WTC11 (cell line): Measurements from ENCODE around the gene NUDT19.

Experiments
- ATF3 ChIP-seq: sonication (generic); formaldehyde crosslinking; conservative IDR thresholded peaks from 2 replicates; pipeline ENCODE4 v1.8.1; 2022; ENCODE audit warnings: mild to moderate bottlenecking, missing genetic modification reagents
- CREM ChIP-seq: sonication (generic); formaldehyde crosslinking; IDR thresholded peaks from 2 replicates; pipeline ENCODE4 v1.8.1; 2022; ENCODE audit warnings: mild to moderate bottlenecking, missing genetic modification reagents, moderate library complexity
- EMX1 ChIP-seq: fragments of 250-450 bp; sonication (Bioruptor Pico); IDR thresholded peaks from 2 replicates; pipeline ENCODE4 v1.8.0; 2021; ENCODE audit warnings: mild to moderate bottlenecking
- ESRRA ChIP-seq: sonication (generic); formaldehyde crosslinking; IDR thresholded peaks from 2 replicates; pipeline ENCODE4 v1.8.1; 2022; ENCODE audit warnings: mild to moderate bottlenecking, missing genetic modification reagents, borderline replicate concordance
- IRF2 ChIP-seq: sonication (generic); formaldehyde crosslinking; IDR thresholded peaks from 2 replicates; pipeline ENCODE4 v1.8.0; 2022; ENCODE audit warnings: low read depth, missing genetic modification reagents, borderline replicate concordance
- NR3C1 ChIP-seq: sonication (generic); formaldehyde crosslinking; conservative IDR thresholded peaks from 2 replicates; pipeline ENCODE4 v1.8.1; 2023; ENCODE audit warnings: low read depth, mild to moderate bottlenecking, missing genetic modification reagents
- STAT6 ChIP-seq: sonication (generic); formaldehyde crosslinking; conservative IDR thresholded peaks from 2 replicates; pipeline ENCODE4 v1.8.1; 2023; ENCODE audit warnings: mild to moderate bottlenecking, low read depth, missing genetic modification reagents, moderate library complexity
- TEAD4 ChIP-seq: sonication (generic); formaldehyde crosslinking; IDR thresholded peaks from 2 replicates; pipeline ENCODE4 v1.8.0; 2022; ENCODE audit warnings: mild to moderate bottlenecking, missing genetic modification reagents
- USF2 ChIP-seq: sonication (generic); formaldehyde crosslinking; IDR thresholded peaks from 2 replicates; pipeline ENCODE4 v1.8.1; 2023; ENCODE audit warnings: mild to moderate bottlenecking, missing genetic modification reagents, moderate library complexity
- TF ChIP-seq, protein P1 (sequence below): sonication (generic); formaldehyde crosslinking; IDR thresholded peaks from 2 replicates; pipeline ENCODE4 v1.8.0; 2022; ENCODE audit warnings: mild to moderate bottlenecking, missing genetic modification reagents
- TF ChIP-seq, protein P2 (sequence below): sonication (generic); formaldehyde crosslinking; IDR thresholded peaks from 2 replicates; pipeline ENCODE4 v1.8.1; 2023; ENCODE audit warnings: mild to moderate bottlenecking, missing genetic modification reagents
- TF ChIP-seq, protein P3 (sequence below): fragments of 200-600 bp; IDR thresholded peaks from 2 replicates; pipeline ENCODE4 v1.8.0; 2022; ENCODE audit warnings: antibody characterized with exemption
- TF ChIP-seq, protein P4 (sequence below): sonication (generic); formaldehyde crosslinking; IDR thresholded peaks from 2 replicates; pipeline ENCODE4 v1.8.0; 2022; ENCODE audit warnings: mild to moderate bottlenecking, missing genetic modification reagents
- TF ChIP-seq, protein P5 (sequence below): sonication (generic); formaldehyde crosslinking; IDR thresholded peaks from 2 replicates; pipeline ENCODE4 v1.8.0; 2023; ENCODE audit warnings: missing genetic modification reagents

GRCh38 chr19:32675720-32676185 is 15.9 kb upstream of the NUDT19 start, which contains the start of gene RGS9BP:
- TF ChIP-seq STAT6 (no peak), CREM (CRISPR knock-in tag) (no peak), ATF3 (CRISPR knock-in tag) (no peak), TEAD4 (CRISPR knock-in tag) (no peak), USF2 (CRISPR knock-in tag) (peak; percentile 85), ESRRA (CRISPR knock-in tag) (no peak), NR3C1 (CRISPR knock-in tag) (no peak), IRF2 (no peak), EMX1 (CRISPR knock-in tag) (no peak)
- TF ChIP-seq, protein P1, sequence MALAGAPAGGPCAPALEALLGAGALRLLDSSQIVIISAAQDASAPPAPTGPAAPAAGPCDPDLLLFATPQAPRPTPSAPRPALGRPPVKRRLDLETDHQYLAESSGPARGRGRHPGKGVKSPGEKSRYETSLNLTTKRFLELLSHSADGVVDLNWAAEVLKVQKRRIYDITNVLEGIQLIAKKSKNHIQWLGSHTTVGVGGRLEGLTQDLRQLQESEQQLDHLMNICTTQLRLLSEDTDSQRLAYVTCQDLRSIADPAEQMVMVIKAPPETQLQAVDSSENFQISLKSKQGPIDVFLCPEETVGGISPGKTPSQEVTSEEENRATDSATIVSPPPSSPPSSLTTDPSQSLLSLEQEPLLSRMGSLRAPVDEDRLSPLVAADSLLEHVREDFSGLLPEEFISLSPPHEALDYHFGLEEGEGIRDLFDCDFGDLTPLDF (CRISPR knock-in tag) = no peak
- TF ChIP-seq, protein P2, sequence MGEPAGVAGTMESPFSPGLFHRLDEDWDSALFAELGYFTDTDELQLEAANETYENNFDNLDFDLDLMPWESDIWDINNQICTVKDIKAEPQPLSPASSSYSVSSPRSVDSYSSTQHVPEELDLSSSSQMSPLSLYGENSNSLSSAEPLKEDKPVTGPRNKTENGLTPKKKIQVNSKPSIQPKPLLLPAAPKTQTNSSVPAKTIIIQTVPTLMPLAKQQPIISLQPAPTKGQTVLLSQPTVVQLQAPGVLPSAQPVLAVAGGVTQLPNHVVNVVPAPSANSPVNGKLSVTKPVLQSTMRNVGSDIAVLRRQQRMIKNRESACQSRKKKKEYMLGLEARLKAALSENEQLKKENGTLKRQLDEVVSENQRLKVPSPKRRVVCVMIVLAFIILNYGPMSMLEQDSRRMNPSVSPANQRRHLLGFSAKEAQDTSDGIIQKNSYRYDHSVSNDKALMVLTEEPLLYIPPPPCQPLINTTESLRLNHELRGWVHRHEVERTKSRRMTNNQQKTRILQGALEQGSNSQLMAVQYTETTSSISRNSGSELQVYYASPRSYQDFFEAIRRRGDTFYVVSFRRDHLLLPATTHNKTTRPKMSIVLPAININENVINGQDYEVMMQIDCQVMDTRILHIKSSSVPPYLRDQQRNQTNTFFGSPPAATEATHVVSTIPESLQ (CRISPR knock-in tag) = no peak
- TF ChIP-seq, protein P3, sequence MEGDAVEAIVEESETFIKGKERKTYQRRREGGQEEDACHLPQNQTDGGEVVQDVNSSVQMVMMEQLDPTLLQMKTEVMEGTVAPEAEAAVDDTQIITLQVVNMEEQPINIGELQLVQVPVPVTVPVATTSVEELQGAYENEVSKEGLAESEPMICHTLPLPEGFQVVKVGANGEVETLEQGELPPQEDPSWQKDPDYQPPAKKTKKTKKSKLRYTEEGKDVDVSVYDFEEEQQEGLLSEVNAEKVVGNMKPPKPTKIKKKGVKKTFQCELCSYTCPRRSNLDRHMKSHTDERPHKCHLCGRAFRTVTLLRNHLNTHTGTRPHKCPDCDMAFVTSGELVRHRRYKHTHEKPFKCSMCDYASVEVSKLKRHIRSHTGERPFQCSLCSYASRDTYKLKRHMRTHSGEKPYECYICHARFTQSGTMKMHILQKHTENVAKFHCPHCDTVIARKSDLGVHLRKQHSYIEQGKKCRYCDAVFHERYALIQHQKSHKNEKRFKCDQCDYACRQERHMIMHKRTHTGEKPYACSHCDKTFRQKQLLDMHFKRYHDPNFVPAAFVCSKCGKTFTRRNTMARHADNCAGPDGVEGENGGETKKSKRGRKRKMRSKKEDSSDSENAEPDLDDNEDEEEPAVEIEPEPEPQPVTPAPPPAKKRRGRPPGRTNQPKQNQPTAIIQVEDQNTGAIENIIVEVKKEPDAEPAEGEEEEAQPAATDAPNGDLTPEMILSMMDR = no peak
- TF ChIP-seq, protein P4, sequence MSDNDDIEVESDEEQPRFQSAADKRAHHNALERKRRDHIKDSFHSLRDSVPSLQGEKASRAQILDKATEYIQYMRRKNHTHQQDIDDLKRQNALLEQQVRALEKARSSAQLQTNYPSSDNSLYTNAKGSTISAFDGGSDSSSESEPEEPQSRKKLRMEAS (CRISPR knock-in tag) = no peak
- TF ChIP-seq, protein P5, sequence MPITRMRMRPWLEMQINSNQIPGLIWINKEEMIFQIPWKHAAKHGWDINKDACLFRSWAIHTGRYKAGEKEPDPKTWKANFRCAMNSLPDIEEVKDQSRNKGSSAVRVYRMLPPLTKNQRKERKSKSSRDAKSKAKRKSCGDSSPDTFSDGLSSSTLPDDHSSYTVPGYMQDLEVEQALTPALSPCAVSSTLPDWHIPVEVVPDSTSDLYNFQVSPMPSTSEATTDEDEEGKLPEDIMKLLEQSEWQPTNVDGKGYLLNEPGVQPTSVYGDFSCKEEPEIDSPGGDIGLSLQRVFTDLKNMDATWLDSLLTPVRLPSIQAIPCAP = no peak
